Occipital lobe (tissue), 2 donors: ENCODE results near the gene DGKG. TPM values are rescaled to one million over a fixed set of nuclear protein-coding genes. Genes with fewer than 3 reads are reported as not detected.

Experiments
- DNase-seq: peaks from one replicate; lab custom pipeline; 2025; lab: John Stamatoyannopoulos, UW
- total RNA-seq: library from RNA; depleted of rRNA; stranded (reverse); fragments of >200 nt; gene quantifications from one replicate; pipeline ENCODE4 v1.2.3, GENCODE V29; 2014

The DGKG gene
- total RNA-seq, 1 donor from 2014 or later, result 3.0 TPM

- DNase-seq, result no peak
These were observed 6.1 kb upstream of the DGKG start for GRCh38 chr3:186368176-186368575.

GRCh38 chr3:186367631-186368030 lies 5.6 kb upstream of the DGKG start:
- no peak for DNase-seq

- DNase-seq, result no peak
These were observed 4.2 kb upstream of the DGKG start for GRCh38 chr3:186366206-186366605.

- peak; percentile 80 for DNase-seq
These were observed 3.4 kb upstream of the DGKG start for GRCh38 chr3:186365202-186365974.

- no peak for DNase-seq
These were observed 954 bp upstream of the DGKG start for GRCh38 chr3:186362988-186363387.

GRCh38 chr3:186362537-186362842 lies 456 bp upstream of the DGKG start:
- DNase-seq, result no peak

GRCh38 chr3:186361246-186361761 lies 730 bp downstream of the DGKG start:
- DNase-seq, result no peak

- DNase-seq, result no peak
These were observed 1.3 kb downstream of the DGKG start for GRCh38 chr3:186360779-186361178.

- no peak for DNase-seq
These were observed 3.0 kb downstream of the DGKG start for GRCh38 chr3:186359078-186359477.

GRCh38 chr3:186356152-186356551 lies 5.9 kb downstream of the DGKG start:
- DNase-seq, result no peak

- no peak for DNase-seq
These were observed 7.9 kb downstream of the DGKG start for GRCh38 chr3:186354100-186354499.

GRCh38 chr3:186352369-186352768 lies 9.7 kb downstream of the DGKG start:
- DNase-seq, result no peak

- no peak for DNase-seq
These were observed 19.8 kb downstream of the DGKG start for GRCh38 chr3:186342197-186342596.

GRCh38 chr3:186340204-186340603 lies 21.8 kb downstream of the DGKG start:
- no peak for DNase-seq

GRCh38 chr3:186339180-186339918 lies 22.7 kb downstream of the DGKG start:
- DNase-seq, result no peak

GRCh38 chr3:186333256-186333655 lies 28.8 kb downstream of the DGKG start:
- DNase-seq, result no peak

GRCh38 chr3:186330772-186331460 lies 31.1 kb downstream of the DGKG start:
- DNase-seq, result no peak

- no peak for DNase-seq
These were observed 32.4 kb downstream of the DGKG start for GRCh38 chr3:186329589-186329988.

- DNase-seq, result no peak
These were observed 34.0 kb downstream of the DGKG start for GRCh38 chr3:186327912-186328487.

- DNase-seq, result no peak
These were observed 39.3 kb downstream of the DGKG start for GRCh38 chr3:186322761-186323160.

GRCh38 chr3:186321746-186322145 lies 40.3 kb downstream of the DGKG start:
- DNase-seq, result no peak
